ENCODE data around the gene CST9.

DNA sequence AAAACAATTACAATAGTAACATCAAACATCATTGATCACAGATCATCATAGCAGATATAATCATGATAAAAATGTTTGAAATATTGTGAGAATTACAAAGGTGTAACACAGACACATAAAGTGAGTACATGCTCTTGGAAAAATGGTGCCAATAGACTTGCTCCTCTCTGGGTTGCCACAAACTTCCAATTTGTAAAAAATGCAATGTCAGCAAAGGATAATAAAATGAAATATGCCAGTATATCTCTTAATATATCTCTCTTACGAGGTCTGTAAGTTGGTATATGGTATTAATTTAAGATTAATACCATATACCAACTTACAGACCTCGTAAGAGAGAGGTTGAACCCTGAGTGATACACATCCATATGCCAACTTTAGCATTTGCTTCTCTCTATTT is 45.4 kb upstream of the CST9 start:
- TF ChIP-seq CTCF (IDR thresholded peaks at IDR 0.05 in 2 of 3, conservative IDR thresholded peaks at IDR 0.05 in 1 of 3; ENCODE audit: borderline replicate concordance in 1 of 3, insufficient read depth in 1 of 3, low read depth in 2 of 3, low read length in 2 of 3) (no peak), POLR2A (IDR thresholded peaks at IDR 0.05; ENCODE audit: borderline replicate concordance, extremely low read depth, insufficient read depth, insufficient read length) (no peak), EZH2phosphoT487 (IDR thresholded peaks at IDR 0.05; ENCODE audit: borderline replicate concordance) (no peak), ZNF274 (IDR thresholded peaks at IDR 0.05; ENCODE audit: low read depth, low read length) (no peak), EZH2 (IDR thresholded peaks at IDR 0.05) (no peak), JUND (IDR thresholded peaks at IDR 0.05) (no peak), ZFX (IDR thresholded peaks at IDR 0.05) (no peak)
- TF ChIP-seq, protein P1, sequence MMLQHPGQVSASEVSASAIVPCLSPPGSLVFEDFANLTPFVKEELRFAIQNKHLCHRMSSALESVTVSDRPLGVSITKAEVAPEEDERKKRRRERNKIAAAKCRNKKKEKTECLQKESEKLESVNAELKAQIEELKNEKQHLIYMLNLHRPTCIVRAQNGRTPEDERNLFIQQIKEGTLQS (IDR thresholded peaks at IDR 0.05): no peak
- TF ChIP-seq, protein P2, sequence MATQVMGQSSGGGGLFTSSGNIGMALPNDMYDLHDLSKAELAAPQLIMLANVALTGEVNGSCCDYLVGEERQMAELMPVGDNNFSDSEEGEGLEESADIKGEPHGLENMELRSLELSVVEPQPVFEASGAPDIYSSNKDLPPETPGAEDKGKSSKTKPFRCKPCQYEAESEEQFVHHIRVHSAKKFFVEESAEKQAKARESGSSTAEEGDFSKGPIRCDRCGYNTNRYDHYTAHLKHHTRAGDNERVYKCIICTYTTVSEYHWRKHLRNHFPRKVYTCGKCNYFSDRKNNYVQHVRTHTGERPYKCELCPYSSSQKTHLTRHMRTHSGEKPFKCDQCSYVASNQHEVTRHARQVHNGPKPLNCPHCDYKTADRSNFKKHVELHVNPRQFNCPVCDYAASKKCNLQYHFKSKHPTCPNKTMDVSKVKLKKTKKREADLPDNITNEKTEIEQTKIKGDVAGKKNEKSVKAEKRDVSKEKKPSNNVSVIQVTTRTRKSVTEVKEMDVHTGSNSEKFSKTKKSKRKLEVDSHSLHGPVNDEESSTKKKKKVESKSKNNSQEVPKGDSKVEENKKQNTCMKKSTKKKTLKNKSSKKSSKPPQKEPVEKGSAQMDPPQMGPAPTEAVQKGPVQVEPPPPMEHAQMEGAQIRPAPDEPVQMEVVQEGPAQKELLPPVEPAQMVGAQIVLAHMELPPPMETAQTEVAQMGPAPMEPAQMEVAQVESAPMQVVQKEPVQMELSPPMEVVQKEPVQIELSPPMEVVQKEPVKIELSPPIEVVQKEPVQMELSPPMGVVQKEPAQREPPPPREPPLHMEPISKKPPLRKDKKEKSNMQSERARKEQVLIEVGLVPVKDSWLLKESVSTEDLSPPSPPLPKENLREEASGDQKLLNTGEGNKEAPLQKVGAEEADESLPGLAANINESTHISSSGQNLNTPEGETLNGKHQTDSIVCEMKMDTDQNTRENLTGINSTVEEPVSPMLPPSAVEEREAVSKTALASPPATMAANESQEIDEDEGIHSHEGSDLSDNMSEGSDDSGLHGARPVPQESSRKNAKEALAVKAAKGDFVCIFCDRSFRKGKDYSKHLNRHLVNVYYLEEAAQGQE (IDR thresholded peaks at IDR 0.05; ENCODE audit: low read depth): no peak

All from HCT116 (cell line).